Cortex of kidney (tissue), 1 donor: Measurements from ENCODE around the gene SHBG.
"Not testable (repeated sequence)": the region's sequence is repeated elsewhere in the genome, so short reads cannot be mapped to it uniquely, and the experiment has no call there.

Experiments
- DNase-seq: peaks from one replicate; lab custom pipeline; 2025; lab: John Stamatoyannopoulos, UW

Gene SHBG, protein sequence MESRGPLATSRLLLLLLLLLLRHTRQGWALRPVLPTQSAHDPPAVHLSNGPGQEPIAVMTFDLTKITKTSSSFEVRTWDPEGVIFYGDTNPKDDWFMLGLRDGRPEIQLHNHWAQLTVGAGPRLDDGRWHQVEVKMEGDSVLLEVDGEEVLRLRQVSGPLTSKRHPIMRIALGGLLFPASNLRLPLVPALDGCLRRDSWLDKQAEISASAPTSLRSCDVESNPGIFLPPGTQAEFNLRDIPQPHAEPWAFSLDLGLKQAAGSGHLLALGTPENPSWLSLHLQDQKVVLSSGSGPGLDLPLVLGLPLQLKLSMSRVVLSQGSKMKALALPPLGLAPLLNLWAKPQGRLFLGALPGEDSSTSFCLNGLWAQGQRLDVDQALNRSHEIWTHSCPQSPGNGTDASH

DNA sequence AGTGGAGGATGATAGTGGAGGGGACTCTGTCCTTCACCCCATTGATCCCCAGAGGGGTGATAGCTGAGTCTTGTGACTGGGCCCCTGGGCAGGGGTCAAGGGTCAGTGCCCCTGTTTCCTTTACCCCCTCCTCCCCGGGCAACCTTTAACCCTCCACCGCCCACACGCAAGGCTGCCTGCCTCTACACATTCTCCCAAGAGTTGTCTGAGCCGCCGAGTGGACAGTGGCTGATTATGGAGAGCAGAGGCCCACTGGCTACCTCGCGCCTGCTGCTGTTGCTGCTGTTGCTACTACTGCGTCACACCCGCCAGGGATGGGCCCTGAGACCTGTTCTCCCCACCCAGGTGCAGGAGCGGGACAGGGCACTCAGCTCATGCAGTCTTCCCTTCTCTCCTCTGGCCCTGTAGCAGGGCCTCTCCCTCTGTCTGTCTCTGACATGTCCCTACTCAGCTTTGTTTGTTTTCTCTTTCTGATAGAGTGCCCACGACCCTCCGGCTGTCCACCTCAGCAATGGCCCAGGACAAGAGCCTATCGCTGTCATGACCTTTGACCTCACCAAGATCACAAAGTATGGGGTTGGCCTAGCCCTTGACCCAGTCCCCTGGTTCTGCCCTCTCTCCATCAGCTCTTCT lies at the start of gene SHBG:
SHBG (plus strand) TSS at position 197 of the 633 bp plus-strand sequence; CDS start at position 235, 38 bp downstream.
- DNase-seq: no peak

DNA sequence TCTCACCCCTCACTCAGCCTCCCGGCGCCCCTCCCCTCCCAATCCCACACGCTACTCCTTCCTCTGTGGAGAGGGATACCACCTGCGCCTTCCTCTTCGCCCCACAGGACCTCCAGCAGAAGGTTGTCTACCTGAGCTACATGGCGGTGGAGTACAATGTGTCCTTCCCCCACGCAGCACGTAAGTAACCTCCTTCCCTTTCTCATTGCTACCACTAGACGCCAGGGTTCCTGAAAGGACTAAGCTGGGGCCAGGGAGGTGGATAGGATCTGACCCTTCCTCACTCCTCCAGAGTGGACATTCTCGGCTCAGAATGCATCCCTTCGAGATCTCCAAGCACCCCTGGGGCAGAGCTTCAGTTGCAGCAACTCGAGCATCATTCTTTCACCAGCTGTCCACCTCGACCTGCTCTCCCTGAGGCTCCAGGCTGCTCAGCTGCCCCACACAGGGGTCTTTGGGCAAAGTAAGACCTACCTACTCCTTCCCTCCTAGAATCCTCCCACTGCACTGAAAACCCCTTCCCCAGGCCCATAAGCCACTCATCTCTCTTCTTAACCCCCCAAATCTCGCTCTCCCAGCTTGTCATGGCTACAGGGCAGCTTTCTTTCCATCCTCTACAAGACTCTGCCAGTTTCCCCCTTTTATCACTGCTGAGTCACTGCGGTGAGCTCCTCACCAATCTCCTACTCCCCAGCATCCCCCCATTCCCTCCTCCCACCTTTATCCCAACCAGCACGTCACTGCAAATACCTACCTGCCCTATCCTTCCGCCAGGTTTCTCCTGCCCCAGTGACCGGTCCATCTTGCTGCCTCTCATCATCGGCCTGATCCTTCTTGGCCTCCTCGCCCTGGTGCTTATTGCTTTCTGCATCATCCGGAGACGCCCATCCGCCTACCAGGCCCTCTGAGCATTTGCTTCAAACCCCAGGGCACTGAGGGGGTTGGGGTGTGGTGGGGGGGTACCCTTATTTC lies 49.0 kb upstream of the SHBG start:
- no peak for DNase-seq

DNA sequence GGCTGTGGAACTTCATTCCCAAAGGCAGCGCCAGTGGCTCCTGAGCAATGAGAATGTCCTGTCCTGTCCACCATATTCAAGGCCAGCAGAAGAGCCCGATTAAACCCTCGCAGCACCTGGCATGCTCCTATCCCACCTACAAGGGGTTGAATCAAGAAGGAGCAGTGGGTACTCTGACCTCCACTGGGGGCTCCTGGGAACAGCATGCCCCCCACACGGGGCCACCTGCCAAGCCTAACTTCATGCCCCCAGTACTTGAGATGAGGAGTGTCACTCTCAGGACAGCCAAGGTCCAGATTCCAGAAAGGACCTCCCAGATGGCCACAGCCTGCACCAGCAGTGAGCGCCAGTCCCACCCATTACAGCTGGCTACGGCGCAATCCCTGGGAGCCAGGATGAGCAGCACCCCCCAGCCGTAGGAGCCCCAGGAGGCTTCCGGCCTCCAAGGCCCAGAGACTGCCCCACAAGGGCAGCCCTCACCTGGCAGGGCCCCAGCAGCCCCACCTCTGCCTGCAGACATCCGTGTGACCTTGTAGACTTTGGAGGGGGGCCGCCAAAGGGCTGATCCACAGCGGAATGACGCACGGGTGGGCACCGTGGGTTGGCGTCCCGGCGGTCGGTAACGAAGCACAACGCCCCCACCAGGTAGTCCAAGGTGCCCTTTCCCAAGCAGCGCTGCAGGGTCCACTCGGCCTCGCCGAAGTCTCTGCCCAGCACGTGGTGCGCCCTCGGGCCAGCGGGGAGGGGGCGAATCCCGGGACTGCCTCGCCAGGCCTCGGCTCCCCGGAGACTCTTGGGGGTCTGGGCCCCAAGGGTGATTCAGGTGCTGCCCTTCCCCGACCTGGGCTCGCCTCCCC lies 47.3 kb upstream of the SHBG start:
- DNase-seq: no peak

DNA sequence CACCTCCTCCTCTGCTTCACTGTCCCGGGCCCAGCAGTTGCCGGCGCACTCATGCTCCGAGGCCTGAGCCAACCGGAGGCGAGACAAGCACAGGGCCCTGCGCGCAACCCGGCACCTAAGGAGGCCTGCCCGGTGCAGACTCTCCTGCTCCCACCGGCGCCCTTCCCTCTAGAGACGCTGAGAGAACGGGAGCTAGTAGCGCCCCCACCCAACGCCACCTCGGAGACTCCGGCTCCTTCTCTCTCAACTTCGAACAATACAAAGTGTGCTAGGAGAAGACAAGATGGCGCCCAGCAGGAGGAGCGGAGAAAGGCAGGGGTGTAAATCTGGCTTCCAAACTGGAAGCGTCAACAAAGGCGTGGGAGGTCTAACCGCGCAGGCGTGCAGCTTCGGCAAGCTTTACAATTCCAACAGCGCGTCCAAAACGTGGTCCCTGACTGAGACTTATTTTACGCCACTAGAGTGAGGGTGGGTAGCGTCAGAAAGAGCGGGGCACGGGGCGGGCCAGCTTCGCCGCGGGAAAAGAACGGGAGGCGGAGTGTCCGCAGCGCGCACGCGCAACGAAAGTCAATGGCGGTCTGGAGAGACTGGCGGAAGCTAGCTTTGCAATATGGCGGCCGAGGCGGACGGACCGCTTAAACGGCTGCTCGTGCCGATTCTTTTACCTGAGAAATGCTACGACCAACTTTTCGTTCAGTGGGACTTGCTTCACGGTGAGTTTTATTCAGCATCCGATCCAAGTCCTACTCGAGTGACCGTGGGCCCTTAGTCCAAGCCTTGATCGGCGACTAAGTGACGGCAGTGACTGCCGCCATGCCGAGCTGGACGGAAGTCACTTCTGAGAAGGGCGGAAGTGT lies 46.5 kb upstream of the SHBG start, which contains the start of gene MPDU1:
MPDU1 (plus strand) TSS at position 600 of the 857 bp plus-strand sequence; CDS start at position 611, 11 bp downstream.
- DNase-seq: no peak

DNA sequence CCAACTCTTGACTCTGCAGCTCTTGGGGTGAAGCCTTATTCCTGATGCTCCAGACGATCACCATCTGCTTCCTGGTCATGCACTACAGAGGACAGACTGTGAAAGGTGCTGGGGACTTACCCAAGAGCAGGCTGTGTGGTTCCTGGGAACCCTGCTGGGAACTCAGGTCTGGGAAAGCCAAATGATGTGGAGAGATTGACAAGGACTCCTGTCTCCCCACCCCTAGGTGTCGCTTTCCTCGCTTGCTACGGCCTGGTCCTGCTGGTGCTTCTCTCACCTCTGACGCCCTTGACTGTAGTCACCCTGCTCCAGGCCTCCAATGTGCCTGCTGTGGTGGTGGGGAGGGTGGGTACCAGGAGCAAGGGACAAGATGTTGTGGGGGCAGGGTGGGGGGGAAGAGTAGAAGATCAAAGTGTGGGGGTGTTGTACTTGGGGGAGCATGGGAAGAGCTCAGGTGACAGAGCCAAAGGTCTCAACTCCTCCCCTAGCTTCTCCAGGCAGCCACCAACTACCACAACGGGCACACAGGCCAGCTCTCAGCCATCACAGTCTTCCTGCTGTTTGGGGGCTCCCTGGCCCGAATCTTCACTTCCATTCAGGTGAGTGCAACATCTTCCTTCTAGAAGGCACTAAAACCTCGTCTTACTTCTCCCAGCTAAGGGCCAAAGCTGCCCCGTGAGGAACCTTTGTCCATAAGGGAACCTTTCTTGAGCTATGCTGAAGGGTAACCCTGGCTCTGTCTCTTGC lies 43.1 kb upstream of the SHBG start:
- no peak for DNase-seq

DNA sequence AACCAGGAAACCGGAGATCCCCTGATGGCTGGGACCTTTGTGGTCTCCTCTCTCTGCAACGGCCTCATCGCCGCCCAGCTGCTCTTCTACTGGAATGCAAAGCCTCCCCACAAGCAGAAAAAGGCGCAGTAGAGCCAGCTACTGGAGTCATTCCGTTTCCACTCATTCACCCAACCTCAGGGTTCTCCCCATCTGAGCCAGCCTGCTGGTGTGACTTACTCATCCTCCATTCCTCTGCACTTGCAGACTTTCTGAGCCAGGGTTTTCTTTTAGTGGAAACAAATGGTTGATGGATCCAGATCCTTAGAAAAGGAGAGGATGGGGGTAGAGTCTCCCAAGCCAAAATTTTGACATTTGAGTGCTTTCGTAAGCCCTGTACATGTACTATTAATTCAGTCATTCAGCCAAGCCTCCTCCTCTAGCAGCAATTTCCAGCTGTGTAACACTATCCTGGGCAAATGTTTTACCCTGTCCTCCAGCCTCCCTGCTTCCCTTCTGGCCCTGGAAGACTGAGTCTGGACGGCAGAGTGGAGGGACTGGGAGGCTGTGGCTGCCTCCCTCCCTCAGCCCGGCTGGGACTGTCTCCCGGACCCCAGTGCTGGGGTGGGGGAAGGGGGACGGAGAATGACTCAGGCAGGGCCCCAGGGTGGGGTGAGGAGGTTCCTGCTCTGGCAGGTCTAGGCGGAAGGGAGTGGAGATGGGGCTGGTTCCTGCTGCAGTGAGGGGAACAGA lies 42.3 kb upstream of the SHBG start:
- no peak for DNase-seq

DNA sequence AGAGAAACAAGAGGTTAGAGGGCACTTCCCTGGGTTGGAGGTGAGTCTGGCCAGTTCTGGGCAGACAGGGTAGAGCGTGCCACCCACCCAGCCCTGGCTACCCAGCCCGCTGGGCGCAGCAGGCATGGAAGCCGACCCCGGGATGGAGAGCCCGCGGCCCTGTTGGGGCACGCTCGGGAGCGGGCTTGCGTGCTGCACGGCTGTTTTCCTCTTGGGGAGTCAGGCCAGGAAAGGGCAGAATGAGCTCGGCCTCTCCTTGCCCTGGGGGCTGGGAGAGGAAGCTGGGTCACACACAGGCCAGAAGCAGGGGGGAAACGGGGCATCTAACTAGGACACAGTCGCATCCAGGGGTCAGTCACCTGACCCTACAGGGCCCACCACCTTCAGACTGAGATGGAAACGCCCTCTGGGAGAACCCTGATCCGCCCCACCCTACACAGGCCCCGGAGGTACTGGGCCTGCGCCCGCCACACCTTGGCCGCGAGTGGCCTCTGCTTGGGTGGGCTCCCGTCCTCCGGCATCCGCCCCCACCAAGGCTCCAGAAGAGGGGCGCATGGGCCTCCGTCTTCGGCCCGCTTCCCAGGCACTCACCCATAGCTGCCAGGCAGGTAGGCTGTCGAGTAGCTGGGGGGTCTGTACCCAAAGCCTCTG lies 41.3 kb upstream of the SHBG start:
- DNase-seq: no peak

DNA sequence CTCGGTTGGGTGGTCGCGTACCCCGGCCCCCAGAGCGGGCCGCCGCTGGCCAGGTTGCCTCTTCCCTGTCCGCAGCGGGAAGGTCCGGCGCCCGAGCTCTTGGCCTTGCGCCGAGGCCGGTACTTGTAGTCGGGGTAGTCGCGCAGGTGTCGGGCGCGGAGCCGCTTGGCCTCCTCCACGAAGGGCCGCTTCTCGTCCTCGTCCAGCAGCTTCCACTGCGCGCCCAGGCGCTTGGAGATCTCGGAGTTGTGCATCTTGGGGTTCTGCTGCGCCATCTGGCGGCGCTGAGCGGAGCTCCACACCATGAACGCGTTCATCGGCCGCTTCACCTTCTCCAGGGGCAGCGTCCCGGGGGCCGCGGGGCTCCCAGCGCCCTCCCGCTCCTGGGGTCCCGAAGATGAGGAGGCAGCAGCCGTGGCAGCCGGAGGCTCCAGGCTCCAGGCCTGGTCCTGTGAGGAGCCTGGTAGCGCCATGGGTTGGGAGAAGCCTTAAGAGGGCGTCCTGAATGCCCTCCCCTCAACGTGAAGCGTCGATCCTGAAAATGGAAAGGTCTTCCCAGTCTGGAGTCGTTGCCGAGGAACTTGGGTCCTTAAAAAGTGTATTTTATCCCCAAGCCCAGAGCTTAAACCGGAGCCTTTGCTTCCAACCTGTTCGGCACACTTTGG lies 40.6 kb upstream of the SHBG start:
- no peak for DNase-seq

DNA sequence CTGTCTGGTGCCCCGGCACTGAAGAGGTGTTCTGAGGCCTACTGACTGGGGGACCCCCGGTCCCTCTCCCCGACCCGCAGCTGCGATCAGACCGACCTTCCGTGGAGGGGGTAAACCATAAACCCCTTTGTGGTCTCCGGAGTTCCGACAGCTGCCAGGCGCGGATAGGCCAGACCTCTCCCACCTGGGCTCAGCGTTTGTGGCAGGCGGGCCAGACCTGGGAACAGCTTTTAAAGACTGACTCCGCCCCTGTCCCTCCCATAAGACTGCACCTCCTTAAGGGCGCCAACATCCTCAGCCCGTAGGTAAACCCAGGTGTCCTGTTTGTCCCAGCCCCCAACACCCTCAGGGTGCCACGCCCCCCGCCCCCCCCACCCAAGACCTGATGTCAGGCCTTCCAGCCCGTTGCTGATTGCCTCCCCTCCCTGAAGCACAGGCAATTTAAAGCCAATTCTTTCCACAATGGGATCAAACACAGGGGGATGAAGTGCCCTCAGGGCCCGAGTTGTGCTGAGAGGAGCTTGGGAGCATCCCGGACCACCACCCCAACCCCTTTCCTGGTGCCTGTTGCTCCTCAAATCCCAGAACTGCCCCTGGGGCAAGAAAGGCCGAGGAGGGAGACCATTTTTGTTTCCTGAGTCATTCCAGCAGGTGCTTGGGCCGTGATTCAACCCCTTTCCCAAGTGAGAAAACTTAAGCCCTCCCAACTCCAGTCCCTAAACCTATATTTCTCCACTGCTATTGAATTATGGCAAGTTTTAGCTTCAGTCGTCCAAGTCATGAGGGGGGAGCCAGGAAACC lies 39.8 kb upstream of the SHBG start, which contains the start of gene SOX15:
SOX15 (minus strand) TSS at position 204 of the 801 bp plus-strand sequence. CDS start 418 bp downstream, outside the sequence.
- no peak for DNase-seq

DNA sequence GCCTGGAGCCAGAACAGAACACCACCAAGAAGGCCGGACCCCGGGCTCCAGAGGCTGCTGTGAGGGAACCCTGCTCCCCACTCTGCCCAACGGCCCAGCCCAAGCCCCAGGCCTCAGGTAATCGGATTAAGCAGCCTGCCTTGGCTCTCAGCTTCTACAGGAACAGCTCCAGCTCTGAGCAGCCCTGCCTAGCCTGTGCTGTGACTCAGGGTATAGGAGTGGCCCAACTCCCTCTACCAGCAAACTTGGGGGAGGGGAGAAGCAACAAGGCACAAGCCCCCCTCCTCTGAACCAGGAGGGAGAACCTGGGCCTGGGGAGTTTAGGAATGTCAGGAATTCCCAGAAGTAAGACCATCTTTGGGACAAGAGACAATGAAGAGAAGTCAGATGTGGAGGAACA lies 39.2 kb upstream of the SHBG start:
- no peak for DNase-seq

DNA sequence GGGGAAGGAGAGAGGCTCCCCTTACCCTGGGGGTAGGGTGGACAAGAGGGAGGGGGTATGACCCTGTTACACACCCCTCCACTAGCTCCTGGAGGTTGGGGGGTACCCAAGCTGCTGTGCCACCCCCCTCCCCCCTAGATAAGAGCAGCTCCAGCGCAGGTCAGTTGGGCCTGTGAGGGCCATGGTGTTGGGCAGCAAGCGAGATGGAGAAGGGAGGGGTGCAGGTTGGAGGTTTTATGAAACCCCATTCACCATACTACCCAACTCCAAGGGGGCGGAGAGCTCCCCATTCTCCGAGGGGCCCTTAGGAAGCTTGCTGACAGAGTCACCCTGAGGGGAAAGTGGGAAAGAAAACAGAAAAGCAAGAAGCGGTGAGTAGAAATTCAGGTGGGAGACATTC lies 38.3 kb upstream of the SHBG start:
- no peak for DNase-seq

DNA sequence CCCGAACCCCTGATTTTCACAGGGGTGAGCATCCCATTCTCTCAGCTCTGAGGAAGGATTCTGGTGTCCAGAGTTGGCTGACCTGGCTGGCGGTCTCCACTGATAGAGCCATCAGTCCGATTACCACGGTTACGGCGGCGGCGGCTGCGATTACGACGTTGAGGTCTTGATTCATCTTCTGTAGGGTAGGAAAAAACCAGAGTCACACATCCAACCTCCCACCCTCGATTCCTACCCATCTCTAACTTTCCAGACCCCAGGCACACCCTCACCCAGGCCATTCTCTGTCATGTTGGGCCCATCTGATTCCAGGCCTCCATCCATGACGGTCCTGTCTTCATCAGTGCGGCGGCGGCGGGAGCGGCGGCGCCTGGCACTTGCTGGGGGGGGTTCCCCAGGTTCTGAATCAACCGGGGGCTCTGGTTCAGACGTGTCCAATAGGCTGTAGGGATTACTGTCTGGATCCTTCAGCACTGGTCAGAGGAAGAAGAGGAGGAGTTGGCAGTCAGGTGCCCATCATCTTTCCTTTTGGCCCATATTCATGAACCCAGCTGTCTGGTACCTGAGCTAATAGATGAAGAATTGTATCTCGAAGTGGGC lies 37.4 kb upstream of the SHBG start:
- DNase-seq: no peak

DNA sequence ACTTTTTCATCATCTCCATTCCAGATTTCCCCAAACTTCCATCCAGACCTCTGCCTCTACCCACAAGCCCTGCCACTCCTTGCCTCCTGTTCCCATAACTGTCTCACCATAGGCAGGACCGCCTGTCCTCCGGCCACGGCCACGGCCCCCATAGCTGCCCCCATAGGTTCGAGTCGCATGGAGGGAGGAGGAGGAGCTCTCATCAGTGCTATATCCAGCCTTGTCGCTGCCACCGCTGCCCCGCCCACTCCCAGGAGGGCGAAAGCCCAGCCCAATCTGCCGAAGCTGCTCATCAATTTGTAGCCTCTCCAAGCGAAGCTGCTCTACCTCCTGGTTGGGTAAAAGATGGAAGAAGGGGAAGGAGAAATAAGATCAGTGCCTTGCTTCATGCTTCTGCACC lies 36.6 kb upstream of the SHBG start:
- no peak for DNase-seq

DNA sequence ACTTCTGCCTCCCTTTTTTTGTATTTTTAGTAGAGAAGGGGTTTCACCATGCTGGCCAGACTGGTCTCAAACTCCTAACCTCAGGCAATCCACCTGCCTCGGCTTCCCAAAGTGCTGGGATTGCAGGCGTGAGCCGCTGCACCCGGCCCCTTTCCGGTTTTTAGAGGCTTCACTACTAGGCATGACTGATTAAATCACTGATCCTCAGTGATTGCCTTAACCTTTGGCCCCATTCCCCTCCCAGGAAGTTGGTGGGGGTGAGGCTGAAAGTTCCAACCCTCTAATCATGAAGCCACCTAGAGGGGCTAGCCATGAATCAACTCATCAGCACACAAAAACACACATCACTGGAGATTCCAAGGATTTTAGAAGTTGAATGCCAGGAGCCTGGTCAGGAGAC lies 32.4 kb upstream of the SHBG start:
- not testable (repeated sequence) for DNase-seq

DNA sequence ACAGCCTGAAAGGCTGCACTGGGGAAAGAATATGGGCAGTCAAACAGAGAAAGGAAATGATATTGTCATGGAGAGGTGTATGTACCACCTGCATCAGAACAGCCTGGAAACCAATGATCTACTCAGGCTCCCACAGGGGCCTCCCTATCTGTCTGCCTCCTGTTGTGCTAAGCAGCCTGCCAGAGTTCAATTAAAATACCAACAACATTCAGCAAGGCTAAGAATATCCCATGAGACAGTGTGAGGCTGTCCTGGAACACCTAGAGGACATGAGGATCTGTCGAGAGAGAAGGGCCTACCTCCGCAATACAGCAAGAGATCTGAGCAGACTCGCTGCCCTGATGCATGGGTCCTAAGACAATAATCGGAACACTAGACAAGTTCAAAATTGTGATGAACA lies 23.7 kb upstream of the SHBG start:
- no peak for DNase-seq

DNA sequence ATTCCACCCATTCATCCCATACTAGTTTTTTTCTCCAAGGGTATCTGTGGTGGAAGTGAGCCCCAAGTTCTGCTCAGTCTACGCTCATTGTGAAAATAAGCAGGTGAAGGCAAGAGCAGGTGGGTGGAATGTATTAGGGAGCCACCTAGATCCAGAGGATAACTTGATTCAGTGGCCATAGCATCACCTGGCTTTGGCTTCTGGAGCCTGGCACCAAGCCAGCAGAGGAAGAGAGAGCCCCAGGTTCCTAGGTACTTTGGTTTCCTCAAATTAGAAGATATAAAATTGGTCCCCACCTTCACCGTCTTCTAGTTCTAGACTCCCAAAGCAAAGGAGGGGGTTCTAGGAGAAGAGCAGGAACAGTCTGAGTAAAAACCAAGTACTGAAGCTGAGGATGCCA lies 19.3 kb upstream of the SHBG start:
- DNase-seq: no peak
